HUES64 (cell line): ENCODE measurements around the gene SETD1B.
"Not testable (repeated sequence)": the region's sequence is repeated elsewhere in the genome, so short reads cannot be mapped to it uniquely, and the experiment has no call there.

Experiments used
- H3K27ac ChIP-seq: 2 replicates; pipeline ENCODE4 v1.7.0; 2013; ENCODE audit warnings: low read depth, low read length, inconsistent platforms
- H3K27me3 ChIP-seq: 2 replicates; pipeline ENCODE4 v1.6.1; 2013; ENCODE audit warnings: mild to moderate bottlenecking, low read length; ENCODE audit not compliant: insufficient read depth
- H3K36me3 ChIP-seq: 2 replicates; pipeline ENCODE4 v1.6.1; 2013; ENCODE audit warnings: mild to moderate bottlenecking, low read length; ENCODE audit not compliant: insufficient read depth
- H3K4me1 ChIP-seq: 2 replicates; pipeline ENCODE4 v1.6.1; 2013; ENCODE audit warnings: mild to moderate bottlenecking, low read length, moderate library complexity; ENCODE audit not compliant: insufficient read depth
- H3K4me3 ChIP-seq: 2 replicates; pipeline ENCODE4 v1.5.1; 2013; ENCODE audit warnings: mild to moderate bottlenecking, low read length, moderate library complexity
- H3K9ac ChIP-seq: 2 replicates; pipeline ENCODE4 v1.6.1; 2013; ENCODE audit warnings: mild to moderate bottlenecking, low read depth, low read length
- H3K9me3 ChIP-seq: 2 replicates; pipeline ENCODE4 v1.6.1; 2013; ENCODE audit warnings: low read depth, low read length; ENCODE audit not compliant: insufficient read depth
- WGBS: fragments of 150-250, 120-280 bp; methylation state at CpG from one replicate; pipeline ENCODE4 v1.1.7; 2013; ENCODE audit warnings: missing lambda C conversion rate; 5-methylcytosine and 5-hydroxymethylcytosine counted together

SETD1B gene

GRCh38 chr12:121831571-121832245, 27.9 kb downstream of the SETD1B start:
- H3K27me3 ChIP-seq, result no peaks in the 10 kb centered on the region
- no peak overlapping the region for H3K4me3 ChIP-seq
- WGBS, result 96% methylated on average over 19 of the region's 19 CpGs
- H3K4me1 ChIP-seq, result no peaks in the 10 kb centered on the region
- no peaks in the 10 kb centered on the region for H3K9me3 ChIP-seq
- H3K9ac ChIP-seq, result no peak overlapping the region
- peaks cover 37% of the 10 kb centered on the region for H3K36me3 ChIP-seq
- H3K27ac ChIP-seq, result no peak overlapping the region

DNA sequence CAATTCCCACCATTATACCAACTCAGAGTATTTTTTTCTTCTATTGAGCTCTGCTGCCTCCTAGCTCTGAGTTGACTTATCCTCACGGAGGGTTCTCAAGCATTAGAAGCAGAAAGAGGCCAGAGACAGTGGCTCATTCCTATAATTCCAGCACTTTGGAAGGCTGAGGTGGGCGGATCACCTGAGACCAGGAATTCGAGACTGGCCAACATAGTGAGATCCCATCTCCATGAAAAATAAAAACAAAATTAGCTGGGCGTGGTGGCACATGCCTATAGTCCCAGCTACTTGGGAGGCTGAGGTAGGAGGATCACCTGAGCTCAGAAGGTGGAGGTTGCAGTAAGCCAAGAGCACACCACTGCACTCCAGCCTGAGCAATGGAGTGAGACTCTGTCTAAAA, 33.9 kb downstream of the SETD1B start:
- Histone ChIP-seq H3K27ac (no peak overlapping the region), H3K4me3 (no peak overlapping the region), H3K9ac (no peak overlapping the region), H3K4me1 (no peaks in the 10 kb centered on the region), H3K27me3 (no peaks in the 10 kb centered on the region), H3K9me3 (no peaks in the 10 kb centered on the region), H3K36me3 (no peaks in the 10 kb centered on the region)
- WGBS, result 79% methylated on average over 4 of the region's 4 CpGs

DNA sequence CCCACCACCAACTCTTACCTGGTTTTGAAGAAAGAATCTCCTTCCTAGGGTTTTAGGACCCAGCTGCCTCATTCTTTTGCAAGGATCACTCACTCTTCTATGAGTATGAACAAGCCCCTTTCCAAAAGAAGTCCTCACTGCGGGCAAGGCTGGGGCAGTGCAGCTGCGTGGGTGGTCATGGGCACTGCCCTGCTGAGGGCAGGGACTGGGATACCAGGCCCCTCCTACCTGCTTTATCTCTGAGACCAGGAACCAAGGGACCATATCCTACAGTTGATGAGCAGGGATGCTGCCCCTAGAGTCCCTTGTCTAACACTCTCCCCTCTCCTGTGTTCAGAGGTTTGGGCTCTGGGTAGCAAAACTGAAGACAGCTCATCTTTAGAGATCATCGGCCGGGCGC, 34.3 kb downstream of the SETD1B start:
- H3K9ac ChIP-seq, result no peak overlapping the region
- no peaks in the 10 kb centered on the region for H3K36me3 ChIP-seq
- WGBS, result 88% methylated on average over 5 of the region's 5 CpGs
- H3K4me1 ChIP-seq, result no peaks in the 10 kb centered on the region
- H3K27me3 ChIP-seq, result no peaks in the 10 kb centered on the region
- no peaks in the 10 kb centered on the region for H3K9me3 ChIP-seq
- H3K4me3 ChIP-seq, result no peak overlapping the region
- no peak overlapping the region for H3K27ac ChIP-seq

DNA sequence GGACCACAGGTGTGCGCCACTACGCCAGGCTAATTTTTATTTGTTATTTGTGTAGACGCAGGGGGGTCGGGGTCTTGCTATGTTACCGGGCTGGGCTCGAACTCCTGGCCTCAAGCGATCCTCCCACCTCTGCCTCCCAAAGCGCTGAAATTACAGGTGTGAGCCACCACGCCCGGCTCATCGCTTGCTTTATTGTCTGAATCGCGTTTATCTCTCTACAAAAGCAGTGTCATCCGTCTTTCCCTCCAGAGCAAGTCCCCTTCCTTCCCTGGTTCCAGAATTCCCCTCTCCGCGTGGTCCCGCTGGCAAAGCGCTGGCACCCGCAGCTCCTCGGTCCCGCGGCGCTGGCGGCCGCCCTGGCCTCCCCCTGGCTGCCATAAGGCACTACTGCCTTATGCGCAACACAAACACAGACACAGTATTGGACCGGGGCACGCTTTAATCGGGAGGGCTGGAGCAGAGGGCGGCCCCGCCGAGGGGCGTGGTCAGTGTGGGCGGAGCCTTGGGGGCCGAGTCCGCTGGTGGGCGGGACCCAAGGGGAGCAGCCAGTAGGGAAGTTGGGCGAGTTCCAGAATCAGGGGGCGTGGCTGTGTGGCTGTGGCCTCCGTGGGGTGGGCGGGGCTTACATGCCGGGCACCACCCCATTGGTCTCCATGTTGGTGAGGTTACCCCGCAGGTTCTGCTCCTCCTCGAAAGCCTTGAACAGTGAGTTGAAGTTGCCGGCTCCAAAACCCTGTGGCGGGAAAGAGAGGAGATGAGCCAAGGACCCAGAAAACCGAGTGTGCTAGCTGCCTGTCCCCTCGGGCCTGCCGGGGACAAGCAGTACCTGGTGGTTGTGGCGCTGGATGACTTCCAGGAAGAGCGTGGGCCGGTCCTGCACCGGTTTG, 35.5 kb downstream of the SETD1B start:
- Histone ChIP-seq H3K9me3 (no peaks in the 10 kb centered on the region), H3K4me1 (no peaks in the 10 kb centered on the region), H3K27me3 (no peaks in the 10 kb centered on the region), H3K27ac (peak overlapping the region; percentile 22; the same call in 1 of the 2 replicates), H3K4me3 (peak overlapping the region; percentile 67), H3K36me3 (no peaks in the 10 kb centered on the region), H3K9ac (peak overlapping the region; percentile 74)
- WGBS, result 14% methylated on average over 51 of the region's 53 CpGs

- peak overlapping the region; percentile 74 for H3K9ac ChIP-seq
- H3K27ac ChIP-seq, result peak overlapping the region; percentile 22; the same call in 1 of the 2 replicates
- H3K27me3 ChIP-seq, result no peaks in the 10 kb centered on the region
- no peaks in the 10 kb centered on the region for H3K36me3 ChIP-seq
- peak overlapping the region; percentile 67 for H3K4me3 ChIP-seq
- no peaks in the 10 kb centered on the region for H3K4me1 ChIP-seq
- 76% methylated on average over 24 of the region's 24 CpGs for WGBS
- no peaks in the 10 kb centered on the region for H3K9me3 ChIP-seq
Observed at GRCh38 chr12:121839993-121840761, 36.4 kb downstream of the SETD1B start.

GRCh38 chr12:121843236-121843982, 39.6 kb downstream of the SETD1B start:
- no peaks in the 10 kb centered on the region for H3K27me3 ChIP-seq
- H3K9me3 ChIP-seq, result no peaks in the 10 kb centered on the region
- H3K9ac ChIP-seq, result no peak overlapping the region
- H3K4me1 ChIP-seq, result no peaks in the 10 kb centered on the region
- H3K4me3 ChIP-seq, result no peak overlapping the region
- H3K36me3 ChIP-seq, result no peaks in the 10 kb centered on the region
- 74% methylated on average over 13 of the region's 13 CpGs for WGBS
- no peak overlapping the region for H3K27ac ChIP-seq

- Histone ChIP-seq H3K36me3 (no peaks in the 10 kb centered on the region), H3K27me3 (no peaks in the 10 kb centered on the region), H3K4me3 (no peak overlapping the region), H3K9ac (no peak overlapping the region), H3K27ac (no peak overlapping the region), H3K9me3 (no peaks in the 10 kb centered on the region), H3K4me1 (no peaks in the 10 kb centered on the region)
- WGBS, result 94% methylated on average over 1 of the region's 1 CpG
Observed at GRCh38 chr12:121845701-121846100, 41.9 kb downstream of the SETD1B start.

GRCh38 chr12:121849211-121849610, 45.4 kb downstream of the SETD1B start:
- H3K27me3 ChIP-seq, result no peaks in the 10 kb centered on the region
- no peaks in the 10 kb centered on the region for H3K9me3 ChIP-seq
- H3K36me3 ChIP-seq, result no peaks in the 10 kb centered on the region
- H3K4me1 ChIP-seq, result no peaks in the 10 kb centered on the region
- no peak overlapping the region for H3K27ac ChIP-seq
- H3K4me3 ChIP-seq, result no peak overlapping the region
- H3K9ac ChIP-seq, result no peak overlapping the region
- WGBS, result 92% methylated on average over 6 of the region's 6 CpGs

GRCh38 chr12:121849665-121850064, 45.9 kb downstream of the SETD1B start:
- Histone ChIP-seq H3K27ac (no peak overlapping the region), H3K4me3 (no peak overlapping the region), H3K36me3 (no peaks in the 10 kb centered on the region), H3K4me1 (no peaks in the 10 kb centered on the region), H3K9me3 (no peaks in the 10 kb centered on the region), H3K9ac (no peak overlapping the region), H3K27me3 (no peaks in the 10 kb centered on the region)
- 81% methylated on average over 13 of the region's 13 CpGs for WGBS

- H3K4me3 ChIP-seq, H3K9ac ChIP-seq, H3K4me1 ChIP-seq, H3K9me3 ChIP-seq, H3K27me3 ChIP-seq, H3K27ac ChIP-seq, H3K36me3 ChIP-seq: not testable (repeated sequence)
- WGBS, result 52% methylated on average over 3 of the region's 3 CpGs
Observed at GRCh38 chr12:121852392-121852791, 48.6 kb downstream of the SETD1B start.
